IPS DF 4.7 (cell line): ENCODE data around the gene MUC2.

Source experiments
- DNase-seq: peaks from one replicate; pipeline ENCODE4 v3.0.0-alpha.2; 2013; ENCODE audit warnings: low spot score; ENCODE audit errors: extremely low read depth

The MUC2 gene

DNA sequence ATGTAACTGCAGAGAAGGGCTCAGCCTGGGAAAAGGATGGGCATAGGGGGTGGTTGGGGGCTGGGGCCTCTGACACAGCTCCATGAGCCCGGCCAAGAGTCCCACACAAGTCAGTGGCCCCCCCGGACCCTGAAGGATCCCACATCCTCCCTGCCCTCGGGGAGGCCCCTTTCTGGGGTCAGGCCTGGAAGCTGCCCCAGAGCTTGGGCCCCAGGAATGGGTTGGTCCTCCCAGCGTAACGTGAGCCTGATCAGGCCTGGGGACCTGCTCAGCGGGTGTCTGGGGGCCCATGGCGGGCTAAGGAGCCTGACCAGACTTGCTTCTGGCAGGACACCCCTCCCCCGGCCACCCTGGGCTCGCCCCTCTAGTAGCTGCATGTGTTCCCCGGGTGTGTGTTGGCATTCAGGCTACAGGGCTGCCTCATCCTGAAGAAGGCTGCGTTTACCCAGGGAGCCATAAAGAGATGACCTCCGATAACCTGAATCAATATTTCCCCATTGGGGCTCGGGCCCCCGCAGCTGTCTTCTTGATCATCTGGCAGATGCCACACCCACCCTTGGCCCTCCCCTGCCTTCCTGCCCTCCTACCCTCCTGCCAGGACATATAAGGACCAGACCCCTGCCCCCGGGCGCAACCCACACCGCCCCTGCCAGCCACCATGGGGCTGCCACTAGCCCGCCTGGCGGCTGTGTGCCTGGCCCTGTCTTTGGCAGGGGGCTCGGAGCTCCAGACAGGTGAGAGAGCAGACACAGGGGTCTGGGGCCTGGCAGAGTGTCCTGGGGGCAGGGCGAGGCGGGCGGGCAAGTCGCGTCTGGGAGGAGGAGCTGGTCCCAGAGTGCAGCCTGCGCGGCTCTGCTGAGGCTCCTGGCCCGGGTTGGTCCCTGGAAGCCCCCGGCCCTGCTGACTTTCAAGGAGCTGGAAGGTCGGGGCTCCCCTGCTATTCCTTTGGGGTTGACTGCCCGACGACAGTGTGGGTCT lies at the start of gene MUC2:
MUC2 (plus strand) TSS at position 631 of the 978 bp plus-strand sequence.
- DNase-seq = no peak

GRCh38 chr11:1025410-1026162 lies 49.1 kb upstream of the MUC2 start:
- no peak for DNase-seq

DNA sequence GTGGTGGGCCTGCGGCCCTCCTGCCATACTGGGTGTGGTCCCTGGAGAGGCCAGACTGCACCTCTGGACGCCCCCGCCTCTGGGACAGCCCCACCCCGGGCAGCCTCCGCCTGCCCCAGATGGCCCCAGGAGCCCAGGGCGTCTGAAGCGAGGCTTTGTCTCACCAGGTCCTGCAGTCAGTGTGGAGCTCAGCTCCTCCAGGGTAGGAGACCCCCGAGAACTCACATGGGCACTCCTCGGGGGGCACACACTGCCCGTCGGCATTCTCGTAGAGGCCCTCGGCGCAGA lies 48.6 kb upstream of the MUC2 start:
- DNase-seq = no peak

GRCh38 chr11:1026641-1027482 lies 47.8 kb upstream of the MUC2 start:
- no peak for DNase-seq

GRCh38 chr11:1027483-1028290 lies 47.0 kb upstream of the MUC2 start:
- DNase-seq = no peak

DNA sequence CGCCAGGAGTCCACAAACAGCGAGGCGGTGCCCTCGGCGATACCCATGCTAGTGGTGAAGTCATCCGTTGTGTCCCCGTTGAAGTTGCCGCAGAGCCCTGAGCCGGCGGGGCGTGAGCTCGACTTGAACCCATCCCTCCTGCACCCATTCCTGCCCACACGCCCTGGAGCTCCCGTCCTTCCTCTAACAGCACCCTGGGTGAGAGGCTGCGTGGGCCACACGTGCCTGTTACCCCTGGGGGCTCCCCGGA lies 46.5 kb upstream of the MUC2 start:
- no peak for DNase-seq

- no peak for DNase-seq
Measured at GRCh38 chr11:1028616-1029015, 46.1 kb upstream of the MUC2 start.

DNA sequence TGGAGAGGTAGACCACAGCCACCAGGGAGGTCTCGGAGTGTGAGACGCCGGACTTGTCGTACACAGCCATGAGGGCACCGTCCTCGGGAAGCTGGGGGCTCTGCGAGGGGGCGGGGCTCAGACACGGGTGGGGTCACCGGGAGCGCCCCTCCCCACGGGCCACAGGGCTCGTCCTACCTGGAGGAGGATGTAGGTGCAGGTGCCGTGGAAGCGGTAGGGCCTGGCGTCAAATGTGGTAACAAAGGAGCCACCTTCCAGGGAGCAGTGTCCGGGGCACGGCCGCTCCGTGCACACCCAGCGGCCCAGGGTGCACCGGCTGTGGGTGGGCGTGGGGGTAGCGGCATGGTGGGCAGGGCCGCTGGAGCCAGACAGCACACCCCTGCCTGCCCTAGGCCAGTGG lies 45.6 kb upstream of the MUC2 start:
- no peak for DNase-seq

DNA sequence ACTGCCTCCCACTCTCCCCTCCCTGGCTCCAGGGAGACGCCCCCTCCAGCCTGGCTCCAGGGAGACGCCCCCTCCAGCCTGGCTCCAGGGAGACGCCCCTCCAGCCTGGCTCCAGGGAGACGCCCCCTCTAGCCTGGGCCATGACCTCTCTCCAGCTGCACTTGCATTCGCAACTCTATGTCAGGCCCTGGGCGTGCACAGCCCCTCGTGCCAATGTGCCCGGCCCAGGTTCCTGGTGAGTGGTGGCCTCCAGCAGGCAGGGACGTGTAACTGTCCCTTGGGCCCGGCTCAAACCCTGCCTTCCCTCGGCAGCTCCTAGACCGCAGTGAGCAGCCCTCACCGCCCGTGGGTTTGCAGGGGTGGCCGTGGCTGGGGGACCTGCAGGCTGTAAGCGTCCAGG lies 45.0 kb upstream of the MUC2 start:
- DNase-seq = no peak

- DNase-seq = no peak
Measured at GRCh38 chr11:1030086-1030485, 44.6 kb upstream of the MUC2 start.

DNA sequence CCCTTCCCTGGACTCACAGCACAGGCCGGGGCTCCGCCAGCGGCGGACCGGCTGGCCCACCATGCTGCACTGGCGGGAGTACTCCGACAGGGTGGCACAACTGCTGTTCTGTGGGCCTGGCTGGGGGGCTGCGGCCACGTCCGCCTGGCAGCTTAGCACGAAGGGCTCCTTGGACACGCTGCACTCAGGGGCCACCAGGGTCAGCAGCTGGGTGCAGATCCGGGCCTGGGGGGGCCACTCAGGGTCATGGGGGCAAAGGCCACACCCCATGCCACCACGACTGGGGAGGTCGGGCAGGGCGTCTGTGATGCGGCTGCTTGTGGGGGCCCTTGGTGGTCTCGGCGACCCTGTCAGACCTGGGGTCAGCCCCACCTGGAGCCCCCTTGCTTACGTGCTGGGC lies 44.1 kb upstream of the MUC2 start:
- DNase-seq = no peak

DNA sequence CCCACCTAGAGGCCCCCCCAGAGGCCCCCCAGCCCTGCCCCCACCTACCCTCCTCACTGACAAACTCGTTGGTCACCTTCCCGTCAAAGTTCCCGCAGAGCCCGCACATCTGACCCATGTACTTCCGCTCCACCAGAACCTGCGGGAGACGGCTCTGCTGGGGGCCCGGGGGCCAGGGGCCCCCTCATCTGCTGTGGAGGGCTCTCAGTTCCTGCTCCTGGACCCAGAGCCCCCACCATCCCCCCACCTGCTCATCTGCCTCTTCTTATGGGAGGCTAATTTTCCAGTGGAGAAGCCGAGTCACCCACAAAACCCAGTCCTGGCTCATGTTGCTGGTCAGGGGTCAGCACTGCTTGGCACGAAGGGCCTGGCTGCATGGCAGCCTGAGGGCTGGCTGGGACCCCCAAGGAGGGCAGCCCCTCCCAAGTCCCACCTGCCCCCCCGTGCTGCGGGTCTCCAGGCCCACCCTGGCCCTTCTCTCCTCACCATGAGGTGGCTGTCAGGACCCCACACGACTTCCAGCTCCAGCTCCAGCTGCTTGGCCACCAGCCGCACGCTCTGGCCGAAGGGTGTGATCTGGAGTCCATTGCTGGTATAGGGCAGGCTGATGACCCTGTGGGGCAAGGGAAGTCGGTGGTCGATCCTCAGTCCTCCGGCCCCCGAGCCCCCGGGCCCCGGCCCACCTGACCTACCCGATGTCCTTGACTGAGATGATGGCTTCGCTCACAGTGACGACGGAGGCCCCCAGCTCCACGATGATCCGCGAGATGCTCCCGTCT lies 43.4 kb upstream of the MUC2 start:
- DNase-seq = no peak

GRCh38 chr11:1032310-1032891 lies 42.3 kb upstream of the MUC2 start:
- no peak for DNase-seq

- no peak for DNase-seq
Measured at GRCh38 chr11:1033016-1033798, 41.5 kb upstream of the MUC2 start.

- no peak for DNase-seq
Measured at GRCh38 chr11:1034001-1034400, 40.7 kb upstream of the MUC2 start.

DNA sequence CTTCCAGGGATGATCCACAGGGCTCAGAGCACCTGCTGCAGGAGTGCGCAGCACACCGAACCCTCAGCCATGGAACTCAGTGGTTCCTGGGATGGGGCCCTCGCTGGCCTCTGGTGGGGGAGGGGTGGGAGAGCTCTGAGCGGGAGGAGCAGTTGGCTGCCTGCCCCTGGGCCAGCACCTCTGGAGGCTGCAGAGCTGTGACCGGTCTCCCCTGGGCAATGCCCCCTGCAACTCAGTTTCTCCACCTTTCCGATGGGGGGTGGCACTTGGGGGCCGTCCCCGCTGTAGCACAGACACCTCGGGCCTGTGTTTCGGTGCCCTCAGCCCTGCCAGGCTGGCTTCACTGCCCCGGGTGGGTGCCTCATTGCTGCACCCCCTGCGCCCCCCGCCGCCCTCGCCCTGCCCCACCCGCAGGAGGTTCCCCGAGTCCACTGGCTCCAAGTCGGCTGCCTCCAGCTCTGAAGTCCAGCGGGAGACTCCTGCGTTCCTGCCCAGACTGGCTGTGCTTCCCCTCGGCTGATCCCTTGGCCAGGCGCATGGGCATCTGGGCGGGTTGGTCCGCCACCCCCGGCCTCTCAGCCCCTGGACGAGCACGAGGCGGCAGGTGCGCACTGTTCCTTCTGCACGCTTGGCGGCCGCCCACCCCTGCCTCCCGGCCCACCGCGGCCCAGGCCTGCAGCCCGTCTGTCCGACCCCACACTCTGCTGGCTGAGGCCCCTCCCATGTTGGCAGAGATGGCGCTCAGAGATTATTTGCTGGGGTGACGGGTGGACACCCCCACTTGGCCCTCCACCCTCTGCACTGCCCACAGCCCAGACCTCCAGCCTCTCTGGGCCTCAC lies 40.0 kb upstream of the MUC2 start:
- no peak for DNase-seq

DNA sequence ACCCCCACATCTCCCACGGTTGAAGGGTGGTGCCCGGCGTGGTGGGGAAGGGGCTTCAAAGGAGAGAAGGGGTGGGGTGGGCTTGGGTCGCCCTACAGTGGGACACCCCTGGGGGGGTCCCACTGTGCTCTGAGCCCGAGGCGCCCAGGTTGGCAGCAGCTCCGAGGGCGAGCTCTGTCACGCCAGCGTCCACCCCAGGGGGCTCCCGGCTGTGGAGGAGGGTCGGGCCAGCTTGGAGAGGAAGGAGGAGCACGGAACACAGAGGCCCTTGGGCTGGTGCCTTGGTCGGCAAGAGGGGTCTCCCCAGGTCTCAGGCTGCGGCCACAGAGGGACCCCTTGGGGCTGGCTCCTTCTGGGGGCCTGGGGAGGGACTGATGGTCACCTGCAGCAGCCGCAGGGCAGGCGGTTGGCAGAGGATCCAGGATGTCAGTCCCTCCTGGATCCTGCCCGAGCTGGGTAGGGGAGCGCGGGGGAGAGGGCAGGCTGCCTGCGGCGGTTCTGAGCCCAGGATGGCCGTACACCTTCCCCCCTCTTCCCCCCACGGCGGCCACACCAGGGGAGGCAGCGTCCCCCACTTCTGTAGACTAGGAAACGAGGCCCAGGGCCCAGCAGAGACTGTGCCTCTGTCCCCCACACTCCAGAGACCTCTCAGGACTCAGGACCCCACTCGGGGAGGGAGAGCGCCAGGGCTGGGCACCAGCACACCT lies 38.9 kb upstream of the MUC2 start:
- no peak for DNase-seq
